ENCODE results near the gene CYFIP1. TPM values are rescaled to one million over a fixed set of nuclear protein-coding genes. Genes with fewer than 3 reads are reported as not detected.

Gene CYFIP1
- total and polyA plus RNA-seq, 10 donors: 11.5 to 139 (median 84.9) TPM

- Histone ChIP-seq H3K4me3 (no peak overlapping the region), H3K4me1 (peaks cover 36 to 93% (median 78%) of the 10 kb centered on the region in 6 donors), H3K9me3 (no peaks in the 10 kb centered on the region), H3K36me3 (no peaks in the 10 kb centered on the region), H3K27me3 (replicated peaks in 1 of 7) (no peaks in the 10 kb centered on the region), H3K27ac (peak overlapping the region in 6 of 8 donors; percentile 27 to 73 (median 48))
- peak; percentile 57 for DNase-seq
- intact Hi-C loops (cut with DNase I; ENCODE audit: low total_unique reads): no loop called here
- WGBS, 5 donors: 80 to 91% (median 89%) methylated on average over 8 to 11 of the region's 11 CpGs
- TF ChIP-seq POLR2AphosphoS5 (IDR thresholded peaks at IDR 0.05) (no peak), POLR2A (IDR thresholded peaks at IDR 0.05) (no peak), CTCF (IDR thresholded peaks at IDR 0.05 in 8 of 11, conservative IDR thresholded peaks at IDR 0.05 in 3 of 11) (no peak)
Measured at GRCh38 chr15:22960126-22960525, 20.0 kb downstream of the CYFIP1 start.

GRCh38 chr15:22959321-22960101 lies 20.7 kb downstream of the CYFIP1 start:
- H3K4me1 ChIP-seq: peaks cover 39 to 96% (median 81%) of the 10 kb centered on the region in 6 donors
- no peak for TF ChIP-seq CTCF (IDR thresholded peaks at IDR 0.05 in 8 of 11, conservative IDR thresholded peaks at IDR 0.05 in 3 of 11)
- no peak for TF ChIP-seq POLR2A (IDR thresholded peaks at IDR 0.05)
- no peaks in the 10 kb centered on the region for H3K36me3 ChIP-seq
- H3K27me3 ChIP-seq (replicated peaks in 1 of 7): no peaks in the 10 kb centered on the region
- DNase-seq: peak; percentile 69
- 67 to 90% (median 81%) methylated on average over 23 to 33 of the region's 33 CpGs for WGBS, 5 donors
- no peak overlapping the region for H3K4me3 ChIP-seq
- no peaks in the 10 kb centered on the region for H3K9me3 ChIP-seq
- intact Hi-C loops (cut with DNase I; ENCODE audit: low total_unique reads): no loop called here
- peak overlapping the region in 7 of 8 donors; percentile 20 to 73 (median 40) for H3K27ac ChIP-seq

GRCh38 chr15:22958487-22959280 lies 21.5 kb downstream of the CYFIP1 start:
- no peaks in the 10 kb centered on the region for H3K36me3 ChIP-seq
- TF ChIP-seq CTCF (IDR thresholded peaks at IDR 0.05 in 8 of 11, conservative IDR thresholded peaks at IDR 0.05 in 3 of 11) (no peak), POLR2AphosphoS5 (IDR thresholded peaks at IDR 0.05) (no peak), POLR2A (IDR thresholded peaks at IDR 0.05) (no peak)
- DNase-seq: peak; percentile 51
- H3K27me3 ChIP-seq (replicated peaks in 1 of 7): no peaks in the 10 kb centered on the region
- intact Hi-C loops (cut with DNase I; ENCODE audit: low total_unique reads): no loop called here
- H3K4me3 ChIP-seq: no peak overlapping the region
- H3K27ac ChIP-seq: peak overlapping the region in 2 of 8 donors; percentile 4 to 53
- 70 to 78% (median 77%) methylated on average over 16 of the region's 16 CpGs for WGBS, 5 donors
- H3K9me3 ChIP-seq: no peaks in the 10 kb centered on the region
- H3K4me1 ChIP-seq: peaks cover 39 to 97% (median 79%) of the 10 kb centered on the region in 6 donors

- peak; percentile 65 for DNase-seq
- H3K4me1 ChIP-seq: peaks cover 32 to 95% (median 73%) of the 10 kb centered on the region in 6 donors
- WGBS, 5 donors: 56 to 85% (median 64%) methylated on average over 12 to 14 of the region's 14 CpGs
- no peak overlapping the region for H3K4me3 ChIP-seq
- intact Hi-C loops (cut with DNase I; ENCODE audit: low total_unique reads): no loop called here
- no peaks in the 10 kb centered on the region for H3K27me3 ChIP-seq (replicated peaks in 1 of 7)
- TF ChIP-seq CTCF (IDR thresholded peaks at IDR 0.05 in 8 of 11, conservative IDR thresholded peaks at IDR 0.05 in 3 of 11) (no peak), POLR2A (IDR thresholded peaks at IDR 0.05) (no peak), POLR2AphosphoS5 (IDR thresholded peaks at IDR 0.05) (peak in 1 of 3 donors; percentile 65)
- no peaks in the 10 kb centered on the region for H3K36me3 ChIP-seq
- no peaks in the 10 kb centered on the region for H3K9me3 ChIP-seq
- peak overlapping the region in 2 of 8 donors; percentile 7 to 26 for H3K27ac ChIP-seq
Measured at GRCh38 chr15:22956978-22957260, 23.2 kb downstream of the CYFIP1 start.

All from spleen (tissue), 11 donors.